ENCODE data around the gene ICAM2. TPM values are rescaled to one million over a fixed set of nuclear protein-coding genes. Genes with fewer than 3 reads are reported as not detected.
A peak's percentile ranks its signal among the peaks of the same experiment; 100 is the strongest.

ICAM2 gene
- total and polyA plus RNA-seq, 2 experiments from 2014 or later: 0.97 to 1.3 TPM

DNA sequence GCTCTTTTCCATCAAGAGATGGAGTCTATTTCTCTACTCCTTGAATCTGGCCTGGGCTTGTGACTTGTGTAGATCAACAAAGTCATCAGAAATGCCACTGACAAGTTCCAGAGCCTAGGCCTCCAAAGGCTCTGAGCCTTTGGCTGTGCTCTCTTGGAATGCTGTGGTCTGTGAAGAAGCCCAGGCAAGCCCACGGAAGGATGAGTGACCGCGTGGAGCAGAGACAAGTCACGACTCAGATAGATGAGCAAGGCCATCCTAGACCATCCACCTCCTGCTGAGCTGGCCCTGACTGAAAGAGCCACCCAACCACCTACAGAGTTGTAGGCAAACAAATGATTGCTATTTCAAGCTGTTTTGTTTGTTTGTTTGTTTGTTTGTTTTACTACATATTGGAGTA, 11.6 kb upstream of the ICAM2 start:
- in situ Hi-C loops (cut with MboI): loop anchor here (5.0 to 10.0 kb wide), 2 partner anchors 100 to 243 kb away; partner anchors contain the start of gene ERN1

DNA sequence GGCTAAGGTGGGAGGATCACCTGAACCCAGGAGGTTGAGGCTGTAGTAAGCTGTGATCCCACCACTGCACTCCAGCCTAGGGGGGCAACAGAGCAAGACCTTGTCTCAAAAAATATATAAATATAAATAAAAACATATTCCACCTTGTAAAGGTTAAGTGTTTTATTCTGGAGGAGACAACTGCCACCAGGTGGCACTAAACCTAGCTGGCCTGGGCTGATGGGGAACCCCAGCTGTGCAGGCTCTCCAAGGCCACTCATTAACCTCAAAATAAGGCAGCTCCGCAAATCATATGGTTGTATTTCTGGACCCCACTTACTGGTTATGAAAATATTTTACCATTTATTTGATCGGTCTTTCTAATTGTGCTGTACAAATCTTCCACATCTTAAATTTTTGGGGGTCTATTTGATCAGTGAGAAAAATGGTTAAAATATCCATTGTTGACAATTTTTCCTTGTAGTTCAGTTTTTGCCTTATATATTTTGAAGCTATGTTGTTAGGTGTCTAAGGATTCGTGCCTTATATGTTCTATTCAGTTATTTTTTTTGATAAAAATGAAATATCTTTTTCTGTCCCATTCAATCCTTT, 8.5 kb upstream of the ICAM2 start:
- Histone ChIP-seq H3K9me3 (ENCODE audit: low read depth) (no peaks in the 10 kb centered on the region), H3K9me2 (ENCODE audit: insufficient read depth) (no peaks in the 10 kb centered on the region), H3K36me3 (ENCODE audit: low read depth) (no peaks in the 10 kb centered on the region), H3K4me3 (no peak overlapping the region), H3F3A (ENCODE audit: insufficient read depth) (no peaks in the 10 kb centered on the region), H3K79me2 (ENCODE audit: insufficient read depth) (no peaks in the 10 kb centered on the region), H3K4me2 (ENCODE audit: unreplicated experiment) (no peak overlapping the region), H3K9ac (no peak overlapping the region), H3K27ac (no peak overlapping the region), H3K4me1 (ENCODE audit: insufficient read depth) (no peaks in the 10 kb centered on the region), H3K27me3 (replicated peaks; ENCODE audit: insufficient read depth) (no peaks in the 10 kb centered on the region), H2AFZ (no peak overlapping the region), H4K20me1 (ENCODE audit: insufficient read depth) (no peaks in the 10 kb centered on the region)
- 9 to 12% methylated on average over 3 of the region's 3 CpGs for WGBS, 2 experiments (ENCODE audit: low coverage in 1 of 2, low lambda C conversion rate in 2 of 2, missing lambda C conversion rate in 2 of 2)
- TF ChIP-seq EZH2 (IDR thresholded peaks at IDR 0.05; ENCODE audit: insufficient read depth, poor library complexity, severe bottlenecking) (no peak), EZH2phosphoT487 (IDR thresholded peaks at IDR 0.05; ENCODE audit: insufficient read depth, low read depth) (no peak)
- DNase-seq: peak; percentile 81
- in situ Hi-C loops (cut with MboI): loop anchor here (10.0 kb wide), 1 partner anchor 104 kb away; no protein-coding TSS in a partner anchor

More for the DNA sequence above, 11.6 kb upstream of the ICAM2 start:
- no peaks in the 10 kb centered on the region for H3K9me2 ChIP-seq (ENCODE audit: insufficient read depth)
- H3K4me3 ChIP-seq: no peak overlapping the region
- no peaks in the 10 kb centered on the region for H3F3A ChIP-seq (ENCODE audit: insufficient read depth)
- DNase-seq: peak; percentile 58
- H3K9ac ChIP-seq: no peak overlapping the region
- 22 to 46% methylated on average over 4 of the region's 4 CpGs for WGBS, 2 experiments (ENCODE audit: low coverage in 1 of 2, low lambda C conversion rate in 2 of 2, missing lambda C conversion rate in 2 of 2)
- no peaks in the 10 kb centered on the region for H3K36me3 ChIP-seq (ENCODE audit: low read depth)
- TF ChIP-seq EZH2 (IDR thresholded peaks at IDR 0.05; ENCODE audit: insufficient read depth, poor library complexity, severe bottlenecking): no peak
- no peak overlapping the region for H3K27ac ChIP-seq
- no peaks in the 10 kb centered on the region for H3K9me3 ChIP-seq (ENCODE audit: low read depth)
- H3K4me1 ChIP-seq (ENCODE audit: insufficient read depth): no peaks in the 10 kb centered on the region
- H3K4me2 ChIP-seq (ENCODE audit: unreplicated experiment): no peak overlapping the region
- no peak overlapping the region for H2AFZ ChIP-seq
- H3K27me3 ChIP-seq (replicated peaks; ENCODE audit: insufficient read depth): no peaks in the 10 kb centered on the region
- no peaks in the 10 kb centered on the region for H3K79me2 ChIP-seq (ENCODE audit: insufficient read depth)
- H4K20me1 ChIP-seq (ENCODE audit: insufficient read depth): no peaks in the 10 kb centered on the region

- TF ChIP-seq EZH2phosphoT487 (IDR thresholded peaks at IDR 0.05; ENCODE audit: insufficient read depth, low read depth): no peak
- TF ChIP-seq EZH2 (IDR thresholded peaks at IDR 0.05; ENCODE audit: insufficient read depth, poor library complexity, severe bottlenecking): no peak
These were observed 5.4 kb upstream of the ICAM2 start for GRCh38 chr17:64025732-64026294.

DNA sequence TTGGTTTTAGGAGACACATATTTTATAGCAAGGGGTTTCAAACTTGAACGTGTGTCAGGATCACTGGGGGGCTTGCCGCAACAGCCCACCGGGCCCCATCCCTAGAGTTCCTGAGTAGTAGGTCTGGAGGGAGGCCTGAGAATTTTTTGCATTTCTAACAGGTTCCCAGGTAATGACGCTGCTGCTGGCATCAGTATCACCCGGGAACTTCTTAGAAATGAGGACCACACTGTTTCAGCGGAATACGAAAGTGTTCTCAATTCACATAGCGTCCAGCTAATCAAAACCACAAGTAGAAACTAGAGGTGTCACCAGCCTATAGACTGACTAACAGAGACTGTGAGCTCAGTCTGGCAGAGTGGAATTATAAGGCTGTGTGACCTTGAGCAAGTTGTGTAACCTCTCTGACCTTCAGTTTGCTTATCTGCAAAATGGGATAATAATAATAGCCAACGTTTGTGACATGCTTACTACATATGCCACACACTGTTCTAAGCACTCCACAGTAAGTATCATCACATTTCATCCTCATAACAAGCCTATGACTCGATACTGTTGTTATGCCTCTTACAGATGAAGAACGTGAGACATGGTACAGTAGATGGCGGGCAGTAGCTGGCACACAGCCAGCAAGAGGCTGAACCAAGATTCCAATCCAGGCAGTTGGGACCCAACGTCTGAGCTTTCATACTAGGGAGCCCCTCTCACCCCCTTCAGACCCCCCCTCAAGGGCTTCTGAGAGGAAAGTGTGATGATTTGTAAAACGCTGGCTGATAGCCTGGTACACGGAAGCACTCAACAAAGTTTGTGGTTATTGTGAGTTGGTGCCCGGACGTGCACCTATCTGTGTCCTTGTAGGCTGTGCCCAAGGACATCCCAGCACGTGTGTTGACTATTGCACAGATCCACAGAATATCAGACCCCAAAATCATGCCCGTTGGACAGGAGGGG, 4.6 kb upstream of the ICAM2 start:
- WGBS, 2 experiments (ENCODE audit: low coverage in 1 of 2, low lambda C conversion rate in 2 of 2, missing lambda C conversion rate in 2 of 2): 50 to 52% methylated on average over 19 of the region's 19 CpGs
- in situ Hi-C loops (cut with MboI): loop anchor here (10.0 kb wide), 1 partner anchor 100 kb away; no protein-coding TSS in a partner anchor
- Histone ChIP-seq H3K36me3 (ENCODE audit: low read depth) (no peaks in the 10 kb centered on the region), H3K27ac (no peak overlapping the region), H3K9ac (no peak overlapping the region), H3K4me1 (ENCODE audit: insufficient read depth) (no peaks in the 10 kb centered on the region), H3K9me3 (ENCODE audit: low read depth) (no peaks in the 10 kb centered on the region), H3K4me3 (no peak overlapping the region), H3F3A (ENCODE audit: insufficient read depth) (no peaks in the 10 kb centered on the region), H4K20me1 (ENCODE audit: insufficient read depth) (no peaks in the 10 kb centered on the region), H3K4me2 (ENCODE audit: unreplicated experiment) (peak overlapping the region; percentile 72), H3K9me2 (ENCODE audit: insufficient read depth) (no peaks in the 10 kb centered on the region), H3K27me3 (replicated peaks; ENCODE audit: insufficient read depth) (no peaks in the 10 kb centered on the region), H3K79me2 (ENCODE audit: insufficient read depth) (no peaks in the 10 kb centered on the region), H2AFZ (peak overlapping the region; percentile 66)
- DNase-seq: peak; percentile 47
- TF ChIP-seq EZH2 (IDR thresholded peaks at IDR 0.05; ENCODE audit: insufficient read depth, poor library complexity, severe bottlenecking) (no peak), EZH2phosphoT487 (IDR thresholded peaks at IDR 0.05; ENCODE audit: insufficient read depth, low read depth) (no peak)

More at GRCh38 chr17:64025732-64026294, 5.4 kb upstream of the ICAM2 start:
- no peaks in the 10 kb centered on the region for H3K9me2 ChIP-seq (ENCODE audit: insufficient read depth)
- H3K9me3 ChIP-seq (ENCODE audit: low read depth): no peaks in the 10 kb centered on the region
- no peaks in the 10 kb centered on the region for H3K36me3 ChIP-seq (ENCODE audit: low read depth)
- H3K4me1 ChIP-seq (ENCODE audit: insufficient read depth): no peaks in the 10 kb centered on the region
- no peaks in the 10 kb centered on the region for H4K20me1 ChIP-seq (ENCODE audit: insufficient read depth)
- in situ Hi-C loops (cut with MboI): loop anchor here (10.0 kb wide), 1 partner anchor 101 kb away; no protein-coding TSS in a partner anchor
- DNase-seq: peak; percentile 78
- H3F3A ChIP-seq (ENCODE audit: insufficient read depth): no peaks in the 10 kb centered on the region
- H3K4me3 ChIP-seq: peak overlapping the region; percentile 35; the same call in 1 of the 2 replicates
- peak overlapping the region; percentile 66 for H2AFZ ChIP-seq
- no peaks in the 10 kb centered on the region for H3K27me3 ChIP-seq (replicated peaks; ENCODE audit: insufficient read depth)
- peak overlapping the region; percentile 72 for H3K4me2 ChIP-seq (ENCODE audit: unreplicated experiment)
- H3K79me2 ChIP-seq (ENCODE audit: insufficient read depth): no peaks in the 10 kb centered on the region
- H3K9ac ChIP-seq: no peak overlapping the region
- H3K27ac ChIP-seq: no peak overlapping the region
- 5 to 9% methylated on average over 21 of the region's 21 CpGs for WGBS, 2 experiments (ENCODE audit: low coverage in 1 of 2, low lambda C conversion rate in 2 of 2, missing lambda C conversion rate in 2 of 2)
